SK-N-MC (cell line): Measurements from ENCODE around the gene AIP.

Experiments
- EZH2 ChIP-seq: fragments of 200-600 bp; sonication (generic); IDR thresholded peaks from one replicate; pipeline ENCODE4 v1.6.1; 2017; ENCODE audit warnings: antibody characterized with exemption
- POLR2AphosphoS5 ChIP-seq: IDR thresholded peaks from 2 replicates; pipeline ENCODE4 v1.6.1; 2012; ENCODE audit warnings: mild to moderate bottlenecking, low read depth, low read length, borderline replicate concordance

DNA sequence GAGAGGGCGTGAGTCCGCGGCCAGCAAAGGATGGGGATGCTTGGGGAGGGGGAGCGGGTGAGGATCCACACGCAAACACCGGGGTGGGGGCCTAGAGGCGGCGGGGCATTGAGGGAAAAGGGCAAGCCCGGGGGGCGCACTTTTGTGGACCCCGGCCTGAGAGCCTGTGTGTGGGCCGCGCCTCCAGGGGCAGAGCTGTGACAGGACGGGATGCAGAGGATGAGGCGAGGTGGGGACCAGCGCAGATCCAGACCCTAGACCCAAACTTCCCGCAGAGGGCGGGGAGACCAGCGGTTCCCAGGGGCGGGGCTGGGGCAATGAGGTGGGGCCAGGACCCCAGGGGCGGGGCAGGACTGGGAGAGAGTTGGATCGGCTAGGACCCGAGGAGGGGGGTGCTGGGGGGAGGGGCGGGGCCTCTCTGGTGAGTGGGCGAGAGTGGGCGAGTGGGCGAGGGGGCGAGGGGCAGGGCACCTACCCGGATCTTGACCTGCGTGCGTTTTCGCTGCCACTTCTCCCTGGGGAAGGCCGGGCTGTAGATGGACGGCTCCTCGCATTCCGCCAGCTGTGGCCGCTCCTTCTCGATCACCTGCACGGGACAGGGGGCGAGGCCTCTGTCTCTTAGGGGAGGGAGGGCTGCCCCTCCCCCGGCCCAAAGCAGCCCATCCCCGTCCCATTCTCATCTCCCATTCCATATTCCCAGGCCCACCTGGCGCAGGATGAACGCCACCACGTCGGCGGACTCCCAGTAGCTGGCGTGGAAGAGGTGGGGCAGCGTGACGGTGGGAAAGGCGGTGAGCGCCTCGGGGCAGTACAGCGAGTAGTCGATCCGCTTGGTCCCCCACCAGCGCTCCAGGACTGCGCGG is 11.8 kb downstream of the AIP start:
- TF ChIP-seq EZH2 (no peak), POLR2AphosphoS5 (no peak)
